GM12892 (cell line): ENCODE results near the gene NCAM2.

Source experiments
- DNase-seq: peaks from one replicate; pipeline ENCODE4 v3.0.0; 2011; ENCODE audit not compliant: insufficient read length
- FAIRE-seq: peaks from 2 replicates; lab custom pipeline; 2011; peaks lifted over from hg19 to GRCh38; lab: Jason Lieb, UNC
- POLR2A ChIP-seq: IDR thresholded peaks from 2 replicates; pipeline ENCODE4 v1.6.1; 2011; ENCODE audit warnings: low read depth, low read length, control low read depth
- POLR2AphosphoS5 ChIP-seq: IDR thresholded peaks from 2 replicates; pipeline ENCODE4 v1.6.1; 2011; ENCODE audit warnings: low read depth, low read length, control low read depth
- TAF1 ChIP-seq: IDR thresholded peaks from 2 replicates; pipeline ENCODE4 v1.6.1; 2011; ENCODE audit warnings: low read depth, mild to moderate bottlenecking, control low read depth, low read length, borderline replicate concordance

NCAM2 gene

DNA sequence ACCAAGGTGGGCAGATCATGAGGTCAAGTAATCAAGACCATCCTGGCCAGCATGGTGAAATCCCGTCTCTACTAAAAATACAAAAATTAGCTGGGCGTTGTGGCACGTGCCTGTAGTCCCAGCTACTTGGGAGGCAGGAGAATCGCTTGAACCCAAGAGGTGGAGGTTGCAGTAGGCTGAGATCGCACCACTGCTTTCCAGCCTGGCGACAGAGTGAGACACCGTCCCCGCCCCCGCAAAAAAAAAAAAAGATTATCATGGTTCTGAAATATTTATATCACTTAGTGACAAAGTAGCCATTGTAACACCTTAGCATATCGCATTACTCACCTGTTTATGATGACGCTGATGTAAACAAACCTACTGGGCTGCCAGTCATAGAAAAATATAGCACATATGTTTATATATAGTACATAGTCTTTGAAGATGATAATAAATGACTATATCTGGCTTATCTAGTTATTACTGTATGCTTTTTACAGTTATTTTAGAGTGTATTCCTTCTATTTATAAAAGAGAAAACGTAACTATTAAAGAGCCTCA is 160.2 kb downstream of the NCAM2 start:
- no peak for TF ChIP-seq POLR2AphosphoS5
- TF ChIP-seq TAF1, result no peak
- no peak for TF ChIP-seq POLR2A
- DNase-seq (no peak), FAIRE-seq (no peak)

DNA sequence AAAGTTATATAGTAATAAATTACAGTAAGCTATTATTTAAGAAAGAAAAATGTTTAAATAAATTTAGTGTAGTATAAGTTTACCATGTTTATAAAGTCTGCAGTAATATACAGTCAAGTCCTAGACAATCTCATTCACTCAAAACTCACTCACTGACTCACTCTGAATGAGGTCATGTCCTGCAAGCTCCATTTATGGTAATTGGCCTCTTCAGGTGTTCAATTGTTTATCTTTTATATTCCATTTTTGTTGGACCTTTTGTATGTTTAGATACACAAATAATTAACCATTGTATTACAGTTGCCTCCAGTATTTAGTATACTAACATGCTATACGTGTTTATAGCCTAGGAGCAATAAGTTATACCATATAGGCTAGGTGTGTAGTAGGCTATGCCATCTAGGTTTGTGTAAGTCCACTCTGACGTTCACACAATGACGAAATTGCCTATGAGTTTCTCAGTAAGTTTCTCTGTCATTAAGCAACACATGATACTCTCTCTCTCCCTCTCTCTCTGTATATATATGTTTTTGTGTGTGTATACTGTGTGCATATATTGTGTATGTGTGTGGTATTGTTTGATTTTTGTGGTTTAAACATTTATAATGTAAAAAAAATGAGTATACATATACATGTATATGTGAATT is 161.2 kb downstream of the NCAM2 start:
- FAIRE-seq, result no peak
- DNase-seq, result no peak
- TF ChIP-seq POLR2A (no peak), POLR2AphosphoS5 (no peak), TAF1 (no peak)

DNA sequence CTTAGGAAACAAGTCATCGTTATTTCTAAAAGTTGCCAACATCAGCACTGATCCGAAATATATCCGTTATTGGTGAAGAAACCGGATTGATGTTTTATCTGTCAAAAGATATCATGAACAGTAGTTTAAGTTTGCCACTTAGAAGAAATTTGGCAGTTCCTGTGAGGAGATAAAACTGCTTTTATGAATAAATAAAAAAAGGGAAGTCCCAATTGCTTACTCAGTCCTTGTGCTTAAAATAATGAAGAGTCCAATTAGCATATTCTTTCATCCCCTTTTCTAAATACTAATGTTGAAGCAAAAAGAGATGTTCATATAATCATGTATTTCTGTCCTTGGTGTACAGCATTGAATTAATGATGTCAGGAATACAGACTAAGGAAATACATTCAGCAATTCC is 164.6 kb downstream of the NCAM2 start:
- TF ChIP-seq POLR2AphosphoS5 (no peak), TAF1 (no peak), POLR2A (no peak)
- no peak for DNase-seq
- no peak for FAIRE-seq

- DNase-seq (no peak), FAIRE-seq (no peak)
These were observed 165.7 kb downstream of the NCAM2 start for GRCh38 chr21:21163904-21164303.

DNA sequence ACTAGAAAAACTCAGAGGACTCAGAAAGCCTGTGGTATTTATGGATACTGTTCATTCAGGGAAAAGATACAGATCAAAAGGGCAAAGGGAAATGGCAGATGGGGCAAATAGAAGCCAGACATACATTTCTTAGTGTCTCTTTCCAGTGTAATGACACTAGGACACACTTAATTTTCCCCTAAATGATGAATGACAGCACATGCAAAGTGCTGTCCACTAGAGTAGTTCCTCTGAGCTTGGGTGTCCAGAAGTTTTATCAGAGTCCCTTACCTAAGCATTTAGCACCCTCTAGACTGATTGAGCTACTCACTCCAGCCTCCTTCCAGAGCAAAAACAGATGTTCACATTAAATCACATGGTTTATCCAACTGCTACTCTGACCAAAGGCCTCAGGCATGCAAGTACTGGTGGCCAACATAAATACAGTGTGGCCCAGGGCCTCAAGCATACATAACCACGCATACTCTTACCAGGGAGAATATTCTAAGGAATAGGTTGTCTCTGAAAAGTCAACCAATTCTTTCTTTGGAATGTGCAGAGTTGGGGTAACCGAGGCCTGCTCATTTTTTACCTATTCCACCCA is 166.9 kb downstream of the NCAM2 start:
- no peak for DNase-seq
- FAIRE-seq, result no peak
- TF ChIP-seq TAF1 (no peak), POLR2A (no peak), POLR2AphosphoS5 (no peak)

More at GRCh38 chr21:21163904-21164303, 165.7 kb downstream of the NCAM2 start:
- no peak for TF ChIP-seq TAF1
- TF ChIP-seq POLR2AphosphoS5, result no peak
- no peak for TF ChIP-seq POLR2A

GRCh38 chr21:21174676-21175075 is 176.5 kb downstream of the NCAM2 start:
- DNase-seq (no peak), FAIRE-seq (no peak)
- no peak for TF ChIP-seq TAF1
- no peak for TF ChIP-seq POLR2A
- TF ChIP-seq POLR2AphosphoS5, result no peak

DNA sequence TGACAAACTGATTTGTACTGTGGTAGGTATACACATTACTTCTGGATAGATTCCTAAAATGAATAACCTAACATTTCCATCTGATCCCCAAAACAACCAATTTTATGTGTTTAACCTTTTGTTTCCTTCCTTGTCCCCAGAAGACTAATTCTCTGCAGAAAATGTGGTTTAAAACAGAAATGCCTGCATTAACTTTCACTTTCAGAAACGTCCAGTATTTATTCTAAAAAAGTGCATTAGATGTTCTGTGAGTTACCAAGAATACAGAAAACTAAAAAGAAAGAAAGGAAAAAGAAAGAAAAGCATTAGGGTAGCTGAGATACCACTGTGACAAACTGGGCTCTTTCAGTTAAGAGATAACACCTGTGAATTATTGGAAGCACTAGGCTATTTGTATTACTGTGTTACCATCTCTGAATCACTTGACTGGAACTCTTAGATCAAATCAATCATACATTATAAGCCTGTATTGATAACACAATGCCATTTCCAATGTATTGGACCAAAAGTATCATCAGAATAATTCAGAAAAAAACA is 177.7 kb downstream of the NCAM2 start:
- TF ChIP-seq TAF1, result no peak
- no peak for TF ChIP-seq POLR2AphosphoS5
- no peak for TF ChIP-seq POLR2A
- FAIRE-seq (no peak), DNase-seq (no peak)

GRCh38 chr21:21177353-21177986 is 179.3 kb downstream of the NCAM2 start:
- DNase-seq, result no peak
- TF ChIP-seq POLR2A (no peak), TAF1 (no peak), POLR2AphosphoS5 (no peak)
- no peak for FAIRE-seq

DNA sequence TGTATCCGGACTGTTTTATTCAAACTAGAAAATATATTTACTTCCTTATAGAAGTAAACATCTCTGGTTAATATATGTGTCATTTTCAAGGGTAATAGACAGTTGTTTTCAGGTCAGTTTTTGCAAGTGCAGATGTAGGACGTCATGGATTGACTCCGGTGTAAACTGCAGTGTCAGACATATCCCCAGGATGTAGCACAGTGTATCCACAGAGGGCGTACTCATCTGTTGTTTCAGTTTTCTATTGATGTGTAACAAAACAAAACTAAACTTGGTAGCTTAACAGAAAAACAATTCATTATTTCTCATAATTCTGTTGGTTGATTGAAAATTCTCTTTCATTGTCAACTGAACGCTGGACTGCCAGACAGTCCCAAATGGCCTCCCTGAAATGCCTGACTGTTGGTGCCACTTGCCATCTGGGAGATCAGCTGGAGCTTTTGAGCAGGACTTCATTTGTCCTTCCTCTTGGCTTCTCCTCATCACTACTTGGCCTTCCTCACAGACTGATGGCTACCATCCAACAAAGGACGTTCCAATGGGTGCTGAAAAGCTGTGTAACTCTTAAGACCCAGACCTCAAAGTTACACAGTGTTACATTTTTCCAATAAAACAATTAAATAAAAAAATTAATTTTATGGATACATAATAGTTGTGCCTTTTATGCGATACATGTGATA is 181.6 kb downstream of the NCAM2 start:
- no peak for TF ChIP-seq POLR2AphosphoS5
- TF ChIP-seq TAF1, result no peak
- no peak for TF ChIP-seq POLR2A
- FAIRE-seq, result no peak
- no peak for DNase-seq

DNA sequence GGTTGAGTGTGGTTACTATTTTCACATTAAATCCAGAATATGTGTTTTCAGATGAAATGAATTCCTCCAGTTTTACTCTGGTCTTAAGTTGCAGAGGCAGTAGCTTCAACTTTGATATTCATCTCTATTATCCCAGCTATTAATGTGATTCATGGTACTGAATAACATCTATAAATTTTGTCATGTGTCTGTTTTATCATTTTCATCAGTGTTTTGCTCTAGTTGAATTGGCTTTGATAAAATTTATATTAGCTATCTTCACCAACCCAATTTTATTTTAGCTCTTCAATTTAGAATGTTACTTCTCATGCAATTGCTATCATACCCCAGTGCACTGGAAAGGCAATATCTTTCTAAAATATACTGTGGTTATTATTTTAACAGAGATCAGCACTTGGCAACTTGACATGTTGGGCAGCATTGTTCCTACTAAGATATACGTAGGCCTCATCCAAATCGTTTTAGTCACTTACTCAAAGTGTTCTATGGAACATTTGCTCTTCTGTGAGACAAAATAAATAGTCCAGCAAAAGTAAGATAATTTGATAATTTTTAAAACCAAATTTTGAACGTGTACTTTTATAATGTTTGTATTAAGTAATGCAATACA is 184.3 kb downstream of the NCAM2 start:
- no peak for TF ChIP-seq TAF1
- no peak for TF ChIP-seq POLR2AphosphoS5
- TF ChIP-seq POLR2A, result no peak
- DNase-seq (no peak), FAIRE-seq (no peak)
